ENCODE data around the gene RIC3. TPM values are rescaled to one million over a fixed set of nuclear protein-coding genes. Genes with fewer than 3 reads are reported as not detected.

RIC3 gene
- total RNA-seq, 1 donor from 2014 or later, result 42.4 TPM

- FAIRE-seq, result no peak
- peak in 1 of 2 donors; percentile 67 for DNase-seq (ENCODE audit: low spot score in 2 of 2)
Observed at GRCh38 chr11:8092587-8093424, 76.0 kb downstream of the RIC3 start.

GRCh38 chr11:8091721-8092120 is 77.1 kb downstream of the RIC3 start:
- FAIRE-seq, result no peak
- no peak for DNase-seq (ENCODE audit: low spot score in 2 of 2)

- DNase-seq (ENCODE audit: low spot score in 2 of 2) (no peak), FAIRE-seq (no peak)
Observed at GRCh38 chr11:8090756-8091155, 78.1 kb downstream of the RIC3 start.

- no peak for DNase-seq (ENCODE audit: low spot score in 2 of 2)
- FAIRE-seq, result no peak
Observed at GRCh38 chr11:8089791-8090510, 78.9 kb downstream of the RIC3 start.

- no peak for FAIRE-seq
- no peak for DNase-seq (ENCODE audit: low spot score in 2 of 2)
Observed at GRCh38 chr11:8087756-8088155, 81.1 kb downstream of the RIC3 start.

GRCh38 chr11:8087185-8087584 is 81.6 kb downstream of the RIC3 start:
- no peak for DNase-seq (ENCODE audit: low spot score in 2 of 2)
- FAIRE-seq, result no peak

GRCh38 chr11:8086571-8086970 is 82.3 kb downstream of the RIC3 start:
- DNase-seq (ENCODE audit: low spot score in 2 of 2), result no peak
- FAIRE-seq, result no peak

- no peak for FAIRE-seq
- DNase-seq (ENCODE audit: low spot score in 2 of 2), result no peak
Observed at GRCh38 chr11:8086001-8086479, 82.8 kb downstream of the RIC3 start.

GRCh38 chr11:8085011-8085645 is 83.7 kb downstream of the RIC3 start:
- DNase-seq (ENCODE audit: low spot score in 2 of 2) (no peak), FAIRE-seq (no peak)

- DNase-seq (ENCODE audit: low spot score in 2 of 2) (no peak), FAIRE-seq (no peak)
Observed at GRCh38 chr11:8084352-8084751, 84.5 kb downstream of the RIC3 start.

GRCh38 chr11:8083871-8084281 is 84.9 kb downstream of the RIC3 start:
- DNase-seq (ENCODE audit: low spot score in 2 of 2) (no peak), FAIRE-seq (no peak)

- DNase-seq (ENCODE audit: low spot score in 2 of 2) (no peak), FAIRE-seq (no peak)
Observed at GRCh38 chr11:8083088-8083395, 85.8 kb downstream of the RIC3 start.

- FAIRE-seq (no peak), DNase-seq (ENCODE audit: low spot score in 2 of 2) (no peak)
Observed at GRCh38 chr11:8082391-8083087, 86.3 kb downstream of the RIC3 start.

GRCh38 chr11:8081591-8082250 is 87.1 kb downstream of the RIC3 start:
- no peak for DNase-seq (ENCODE audit: low spot score in 2 of 2)
- FAIRE-seq, result no peak

GRCh38 chr11:8080674-8081590 is 87.9 kb downstream of the RIC3 start, which contains the start of gene TUB:
TSS of gene TUB (plus strand) at chr11:8081211. CDS start at chr11:8081511, 300 bp downstream.
- FAIRE-seq (no peak), DNase-seq (ENCODE audit: low spot score in 2 of 2) (peak; percentile 72)

- FAIRE-seq (no peak), DNase-seq (ENCODE audit: low spot score in 2 of 2) (no peak)
Observed at GRCh38 chr11:8080069-8080670, 88.7 kb downstream of the RIC3 start.

- no peak for DNase-seq (ENCODE audit: low spot score in 2 of 2)
- FAIRE-seq, result no peak
Observed at GRCh38 chr11:8079111-8079675, 89.6 kb downstream of the RIC3 start.

- no peak for DNase-seq (ENCODE audit: low spot score in 2 of 2)
- FAIRE-seq, result no peak
Observed at GRCh38 chr11:8075119-8075726, 93.6 kb downstream of the RIC3 start.

Measured in frontal cortex (tissue), 4 donors.